Measurements from ENCODE around the gene NHLRC1. TPM values are rescaled to one million over a fixed set of nuclear protein-coding genes. Genes with fewer than 3 reads are reported as not detected.

NHLRC1 gene
- total RNA-seq, 1 donor from 2014 or later: 0.40 TPM

- no peak for DNase-seq (ENCODE audit: low read depth)
- TF ChIP-seq CTCF (conservative IDR thresholded peaks at IDR 0.05; ENCODE audit: low read depth, low read length): no peak
- H3K4me3 ChIP-seq (ENCODE audit: low read depth, low read length): no peak overlapping the region
These were observed 17.6 kb upstream of the NHLRC1 start for GRCh38 chr6:18139935-18140621.

- DNase-seq (ENCODE audit: low read depth): no peak
- no peak overlapping the region for H3K4me3 ChIP-seq (ENCODE audit: low read depth, low read length)
- no peak for TF ChIP-seq CTCF (conservative IDR thresholded peaks at IDR 0.05; ENCODE audit: low read depth, low read length)
These were observed 16.4 kb upstream of the NHLRC1 start for GRCh38 chr6:18138906-18139305.

GRCh38 chr6:18136260-18136659 is 13.8 kb upstream of the NHLRC1 start:
- no peak for TF ChIP-seq CTCF (conservative IDR thresholded peaks at IDR 0.05; ENCODE audit: low read depth, low read length)
- no peak overlapping the region for H3K4me3 ChIP-seq (ENCODE audit: low read depth, low read length)
- DNase-seq (ENCODE audit: low read depth): no peak

GRCh38 chr6:18135171-18135570 is 12.7 kb upstream of the NHLRC1 start:
- no peak overlapping the region for H3K4me3 ChIP-seq (ENCODE audit: low read depth, low read length)
- TF ChIP-seq CTCF (conservative IDR thresholded peaks at IDR 0.05; ENCODE audit: low read depth, low read length): no peak
- no peak for DNase-seq (ENCODE audit: low read depth)

- no peak overlapping the region for H3K4me3 ChIP-seq (ENCODE audit: low read depth, low read length)
- TF ChIP-seq CTCF (conservative IDR thresholded peaks at IDR 0.05; ENCODE audit: low read depth, low read length): no peak
- DNase-seq (ENCODE audit: low read depth): no peak
These were observed 9.9 kb upstream of the NHLRC1 start for GRCh38 chr6:18132346-18132745.

- no peak for TF ChIP-seq CTCF (conservative IDR thresholded peaks at IDR 0.05; ENCODE audit: low read depth, low read length)
- DNase-seq (ENCODE audit: low read depth): no peak
- no peak overlapping the region for H3K4me3 ChIP-seq (ENCODE audit: low read depth, low read length)
These were observed 3.6 kb upstream of the NHLRC1 start for GRCh38 chr6:18126121-18126520.

- no peak for TF ChIP-seq CTCF (conservative IDR thresholded peaks at IDR 0.05; ENCODE audit: low read depth, low read length)
- H3K4me3 ChIP-seq (ENCODE audit: low read depth, low read length): peak overlapping the region; percentile 59
- DNase-seq (ENCODE audit: low read depth): no peak
These were observed 823 bp downstream of the NHLRC1 start for GRCh38 chr6:18121580-18122127.

Data from epithelial cell of proximal tubule (primary cell).